GM12878 (cell line): ENCODE results near the gene EFCC1. TPM values are rescaled to one million over a fixed set of nuclear protein-coding genes. Genes with fewer than 3 reads are reported as not detected.

Experiments
- ATAC-seq: fragments of 200-7000 bp; cut with Tn5 transposase; 3 replicates; pipeline ENCODE4 v1.9.1; 2020; ENCODE audit warnings: mild to moderate bottlenecking, moderate library complexity
- BruUV-seq: library from RNA; stranded (reverse); fragments of 400-500 nt; replicated peaks from 2 replicates; lab custom pipeline; 2021; lab: Mats Ljungman, UMichigan
- CTCF ChIA-PET: fragments of 300-600 bp; sonication (Branson Sonifier 250); formaldehyde crosslinking; extraction: SDS; loops from one replicate; lab custom pipeline; 2021; ENCODE audit warnings: inconsistent platforms; lab: Yijun Ruan, JAX
- POLR2A ChIA-PET: fragments of 350-600 bp; formaldehyde crosslinking; extraction: SDS; loops from one replicate; lab custom pipeline; 2021; ENCODE audit warnings: inconsistent platforms; lab: Charles Lee
- RAD21 ChIA-PET: fragments of 300-600 bp; sonication (Branson Sonifier 250); formaldehyde crosslinking; loops from one replicate; lab custom pipeline; 2023; ENCODE audit warnings: antibody characterized with exemption; ENCODE audit not compliant: unreplicated experiment; lab: Charles Lee
- SMC1A ChIA-PET: fragments of 300-600 bp; sonication (Branson Sonifier 250); formaldehyde crosslinking; loops from one replicate; lab custom pipeline; 2023; ENCODE audit not compliant: unreplicated experiment, uncharacterized antibody; lab: Charles Lee
- DNase-seq: peaks from one replicate; pipeline ENCODE4 v3.0.0-alpha.2; 2011; ENCODE audit warnings: low read depth, low spot score
- FAIRE-seq: peaks from 3 replicates; lab custom pipeline; 2011; peaks lifted over from hg19 to GRCh38; lab: Jason Lieb, UNC
- H2AFZ ChIP-seq: 2 replicates; pipeline ENCODE4 v1.6.0; 2011; ENCODE audit warnings: low read depth, low read length, control low read depth; ENCODE audit not compliant: control insufficient read depth
- H3K27ac ChIP-seq: 2 replicates; pipeline ENCODE4 v1.5.1; 2011; ENCODE audit warnings: control low read depth; ENCODE audit not compliant: control insufficient read depth, insufficient read depth
- H3K27me3 ChIP-seq, 2 experiments: replicated peaks in 1 of 2; 2 replicates each; pipeline versions ENCODE4 v1.6.0 to v1.6.1; 2011; ENCODE audit warnings: low read length in 1 of 2; ENCODE audit not compliant: control insufficient read depth in 2 of 2, insufficient read depth in 2 of 2
- H3K36me3 ChIP-seq, 2 experiments: 2 replicates each; pipeline ENCODE4 v1.5.1; 2011; ENCODE audit warnings: low read length in 1 of 2; ENCODE audit not compliant: control insufficient read depth in 2 of 2, insufficient read depth in 2 of 2
- H3K4me1 ChIP-seq: 2 replicates; pipeline ENCODE4 v1.6.1; 2011; ENCODE audit warnings: mild to moderate bottlenecking, low read length, moderate library complexity, mixed read lengths; ENCODE audit not compliant: control insufficient read depth, insufficient read depth
- H3K4me2 ChIP-seq: 2 replicates; pipeline ENCODE4 v1.6.0; 2011; ENCODE audit warnings: control low read depth; ENCODE audit not compliant: control insufficient read depth, insufficient read depth
- H3K4me3 ChIP-seq: fragments of 200-600 bp; sonication (generic); 2 replicates; pipeline ENCODE4 v1.5.1; 2016
- H3K79me2 ChIP-seq: 2 replicates; pipeline ENCODE4 v1.6.0; 2011; ENCODE audit warnings: low read length; ENCODE audit not compliant: control insufficient read depth, insufficient read depth
- H3K9ac ChIP-seq: 2 replicates; pipeline ENCODE4 v1.8.0; 2011; ENCODE audit warnings: low read length, control low read depth, mixed read lengths; ENCODE audit not compliant: control insufficient read depth, insufficient read depth
- H3K9me3 ChIP-seq: replicated peaks from 3 replicates; pipeline ENCODE4 v1.5.1; 2011; ENCODE audit warnings: mild to moderate bottlenecking, low read length; ENCODE audit not compliant: control insufficient read depth, insufficient read depth
- H4K20me1 ChIP-seq: 2 replicates; pipeline ENCODE4 v1.6.0; 2011; ENCODE audit not compliant: control insufficient read depth, insufficient read depth
- EZH2 ChIP-seq: IDR thresholded peaks from 2 replicates; pipeline ENCODE4 v1.6.1; 2012; ENCODE audit warnings: low read depth, mild to moderate bottlenecking, control low read depth, inconsistent platforms, low read length, borderline replicate concordance; ENCODE audit not compliant: control insufficient read depth
- HDAC2 ChIP-seq: fragments of 200-600 bp; sonication (generic); IDR thresholded peaks from 2 replicates; pipeline ENCODE4 v1.6.1; 2017
- MAX ChIP-seq: IDR thresholded peaks from 2 replicates; pipeline ENCODE4 v1.6.1; 2012; ENCODE audit warnings: low read depth, low read length, improper control_type of control experiment
- NFXL1 ChIP-seq: fragments of 450-650 bp; IDR thresholded peaks from 2 replicates; pipeline ENCODE4 v1.6.1; 2017; ENCODE audit warnings: antibody characterized with exemption, mild to moderate bottlenecking, borderline replicate concordance
- NFYA ChIP-seq: IDR thresholded peaks from 2 replicates; pipeline ENCODE4 v1.6.1; 2011; ENCODE audit warnings: low read depth, mild to moderate bottlenecking, low read length, improper control_type of control experiment, borderline replicate concordance
- POLR2AphosphoS5 ChIP-seq: IDR thresholded peaks from 2 replicates; pipeline ENCODE4 v1.6.1; 2011; ENCODE audit warnings: mild to moderate bottlenecking, low read length, inconsistent platforms
- RBBP5 ChIP-seq: fragments of 200-600 bp; sonication (generic); conservative IDR thresholded peaks from 2 replicates; pipeline ENCODE4 v1.6.1; 2016
- STAT1 ChIP-seq: fragments of 450-650 bp; conservative IDR thresholded peaks from 2 replicates; pipeline ENCODE4 v1.6.1; 2014; ENCODE audit warnings: antibody characterized with exemption, mild to moderate bottlenecking
- YBX1 ChIP-seq: fragments of 450-650 bp; IDR thresholded peaks from 2 replicates; pipeline ENCODE4 v1.6.1; 2016; ENCODE audit warnings: antibody characterized with exemption
- ZBTB40 ChIP-seq: fragments of 450-650 bp; IDR thresholded peaks from 2 replicates; pipeline ENCODE4 v1.6.1; 2016; ENCODE audit warnings: mild to moderate bottlenecking, moderate library complexity, borderline replicate concordance
- ZNF622 ChIP-seq: fragments of 450-650 bp; IDR thresholded peaks from 2 replicates; pipeline ENCODE4 v1.6.1; 2017; ENCODE audit warnings: mild to moderate bottlenecking, inconsistent platforms
- WGBS: methylation state at CpG from one replicate; pipeline ENCODE4 v1.1.6; 2016; ENCODE audit warnings: low lambda C conversion rate; ENCODE audit not compliant: insufficient replicate concordance, insufficient coverage; ENCODE audit errors: missing lambda C conversion rate; 5-methylcytosine and 5-hydroxymethylcytosine counted together
- in situ Hi-C: fragments of 300-500 bp; cut with MboI; formaldehyde crosslinking; loops from 9 replicates; pipeline ENCODE4 v1.14.3; 2018; ENCODE audit warnings: mixed read lengths
- intact Hi-C: fragments of 100-400 bp; cut with micrococcal nuclease; formaldehyde crosslinking; loops from one replicate; pipeline ENCODE4 v1.14.2; 2022; ENCODE audit not compliant: unreplicated experiment
- polyA plus RNA-seq, 11 experiments: library from polyadenylated mRNA; depleted of rRNA in 4 of 11; unstranded in 6 of 11; stranded (reverse) in 5 of 11; fragments of >200 nt; fragmentation: Nextera tagmentation in 4 of 11; fragmentation: Illumina TruSeq in 1 of 11; extraction: Ambion mirVana in 4 of 11; extraction: Trizol in 1 of 11; gene quantifications; 1 replicate in 1 of 11; 2 replicates in 10 of 11; pipeline versions ENCODE4 v1.2.1 to v1.2.3, GENCODE V29; 2011 to 2016; ENCODE audit warnings: inconsistent platforms in 2 of 11, missing spikeins in 2 of 11, low read depth in 1 of 11
- total RNA-seq, 4 experiments: library from RNA; depleted of rRNA in 3 of 4; stranded (reverse); fragments of >200 nt in 3 of 4; fragmentation: Illumina TruSeq in 1 of 4; extraction: Trizol in 1 of 4; gene quantifications; 2 replicates each; pipeline versions ENCODE4 v1.2.1 to v1.2.3, GENCODE V29; 2013 to 2021
- TF ChIP-seq, protein P1 (sequence below): IDR thresholded peaks from 2 replicates; pipeline ENCODE4 v1.6.1; 2011; ENCODE audit warnings: low read depth, low read length, improper control_type of control experiment, borderline replicate concordance

Gene EFCC1
- total and polyA plus RNA-seq, 10 of the 15 experiments (the other 5 are each of a cell fraction or from before 2014, with no cell fraction given) = not detected

DNA sequence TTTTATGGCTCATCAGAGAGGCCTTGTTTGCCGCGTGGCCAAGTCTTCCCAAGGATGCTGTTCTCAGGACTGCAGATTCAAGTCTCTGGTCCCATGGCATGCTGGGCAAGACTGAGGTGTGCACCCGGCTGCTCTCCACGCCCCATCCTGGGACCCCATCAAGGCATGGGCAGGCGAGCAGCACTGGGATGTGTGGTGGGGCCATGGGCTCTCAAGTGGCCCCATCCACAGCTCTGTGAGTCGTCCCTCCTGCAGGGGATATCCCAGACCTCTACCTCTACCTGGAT lies 46.4 kb downstream of the EFCC1 start:
- Histone ChIP-seq H3K4me3 (no peak overlapping the region), H3K4me1 (no peaks in the 10 kb centered on the region), H3K4me2 (no peak overlapping the region), H2AFZ (no peak overlapping the region), H3K9ac (no peak overlapping the region), H3K79me2 (no peaks in the 10 kb centered on the region), H3K27ac (no peak overlapping the region), H3K27me3 (no peaks in the 10 kb centered on the region), H3K36me3 (no peaks in the 10 kb centered on the region), H4K20me1 (no peaks in the 10 kb centered on the region), H3K9me3 (no peaks in the 10 kb centered on the region; the same call in 2 of the 3 replicates)
- CTCF ChIA-PET = no interaction called here
- FAIRE-seq (no peak), DNase-seq (no peak), ATAC-seq (no peak)
- no TSS peak for BruUV-seq
- TF ChIP-seq POLR2AphosphoS5 = no peak
- TF ChIP-seq NFYA = no peak
- no peak for TF ChIP-seq MAX
- TF ChIP-seq NFXL1 = no peak
- TF ChIP-seq STAT1 = no peak
- no peak for TF ChIP-seq ZBTB40
- no peak for TF ChIP-seq EZH2
- TF ChIP-seq ZNF622 = no peak
- TF ChIP-seq, protein P1, sequence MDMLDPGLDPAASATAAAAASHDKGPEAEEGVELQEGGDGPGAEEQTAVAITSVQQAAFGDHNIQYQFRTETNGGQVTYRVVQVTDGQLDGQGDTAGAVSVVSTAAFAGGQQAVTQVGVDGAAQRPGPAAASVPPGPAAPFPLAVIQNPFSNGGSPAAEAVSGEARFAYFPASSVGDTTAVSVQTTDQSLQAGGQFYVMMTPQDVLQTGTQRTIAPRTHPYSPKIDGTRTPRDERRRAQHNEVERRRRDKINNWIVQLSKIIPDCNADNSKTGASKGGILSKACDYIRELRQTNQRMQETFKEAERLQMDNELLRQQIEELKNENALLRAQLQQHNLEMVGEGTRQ = no peak
- no peak for TF ChIP-seq RBBP5
- TF ChIP-seq HDAC2 = no peak
- TF ChIP-seq YBX1 = no peak
- POLR2A ChIA-PET = no interaction called here
- intact Hi-C loops (no loop called here), in situ Hi-C loops (no loop called here)
- RAD21 ChIA-PET = no interaction called here
- 43% methylated on average over 6 of the region's 6 CpGs for WGBS
- SMC1A ChIA-PET = no interaction called here
